Subcutaneous adipose tissue (tissue), 4 donors: ENCODE results near the gene TBC1D1. TPM values are rescaled to one million over a fixed set of nuclear protein-coding genes. Genes with fewer than 3 reads are reported as not detected.

Source experiments
- total RNA-seq, 4 donors: library from RNA; depleted of rRNA; stranded (reverse); fragments of >200 nt; gene quantifications; one replicate each; pipeline ENCODE4 v1.1.0, GENCODE V29; 2016
- TF ChIP-seq, protein P1 (sequence below): fragments of 450-650 bp; IDR thresholded peaks from one replicate; pipeline ENCODE4 v1.5.1; 2016; ENCODE audit warnings: low read depth, mild to moderate bottlenecking, control low read depth, antibody characterized with exemption, moderate library complexity

The TBC1D1 gene
- total RNA-seq, 4 donors from 2014 or later, result 60.3 to 123 (median 87.6) TPM

DNA sequence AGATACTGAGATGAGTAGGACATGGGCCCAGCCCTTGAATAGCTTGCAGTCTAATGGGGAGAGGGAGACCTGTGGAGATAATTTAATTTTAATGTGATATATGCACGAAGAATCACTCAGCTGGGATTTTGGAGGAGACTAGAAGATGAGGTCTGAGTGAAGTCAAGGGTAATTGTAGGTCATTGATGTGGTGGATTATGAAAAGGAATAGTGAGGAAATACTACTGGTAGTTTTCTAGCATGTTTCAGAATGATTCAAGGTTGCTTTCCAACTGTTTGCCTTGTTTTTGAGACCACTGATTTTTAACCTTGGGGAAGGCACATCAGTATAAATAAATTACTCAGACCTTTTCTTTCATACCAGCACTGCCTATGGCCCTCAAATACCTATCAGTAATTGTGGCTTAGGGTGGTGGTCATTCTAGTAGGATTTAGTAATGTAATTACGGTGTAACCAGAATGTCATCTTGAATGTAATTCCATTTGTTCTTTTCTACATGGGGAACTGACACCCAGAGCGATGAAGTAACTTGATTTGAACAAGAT lies 94.9 kb downstream of the TBC1D1 start:
- TF ChIP-seq, protein P1, sequence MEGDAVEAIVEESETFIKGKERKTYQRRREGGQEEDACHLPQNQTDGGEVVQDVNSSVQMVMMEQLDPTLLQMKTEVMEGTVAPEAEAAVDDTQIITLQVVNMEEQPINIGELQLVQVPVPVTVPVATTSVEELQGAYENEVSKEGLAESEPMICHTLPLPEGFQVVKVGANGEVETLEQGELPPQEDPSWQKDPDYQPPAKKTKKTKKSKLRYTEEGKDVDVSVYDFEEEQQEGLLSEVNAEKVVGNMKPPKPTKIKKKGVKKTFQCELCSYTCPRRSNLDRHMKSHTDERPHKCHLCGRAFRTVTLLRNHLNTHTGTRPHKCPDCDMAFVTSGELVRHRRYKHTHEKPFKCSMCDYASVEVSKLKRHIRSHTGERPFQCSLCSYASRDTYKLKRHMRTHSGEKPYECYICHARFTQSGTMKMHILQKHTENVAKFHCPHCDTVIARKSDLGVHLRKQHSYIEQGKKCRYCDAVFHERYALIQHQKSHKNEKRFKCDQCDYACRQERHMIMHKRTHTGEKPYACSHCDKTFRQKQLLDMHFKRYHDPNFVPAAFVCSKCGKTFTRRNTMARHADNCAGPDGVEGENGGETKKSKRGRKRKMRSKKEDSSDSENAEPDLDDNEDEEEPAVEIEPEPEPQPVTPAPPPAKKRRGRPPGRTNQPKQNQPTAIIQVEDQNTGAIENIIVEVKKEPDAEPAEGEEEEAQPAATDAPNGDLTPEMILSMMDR, result no peak

DNA sequence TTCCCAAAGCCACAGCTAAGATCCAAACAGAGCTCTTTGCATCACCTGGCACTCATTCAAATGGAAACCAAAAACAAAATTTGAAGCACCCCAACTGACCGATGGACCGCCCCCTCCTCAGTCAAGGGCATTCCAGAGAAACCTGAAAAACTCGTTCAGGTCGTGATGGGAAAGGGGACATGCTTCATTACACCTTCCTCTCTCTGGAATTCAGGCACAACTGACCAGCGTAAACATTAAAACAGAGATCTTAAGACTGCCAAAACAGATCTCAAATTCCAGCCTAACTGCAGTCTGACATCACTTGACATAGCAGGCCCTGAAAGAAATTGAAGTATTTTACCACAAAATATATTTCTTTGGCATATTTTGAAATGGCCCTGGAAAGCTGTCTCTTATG lies 97.8 kb downstream of the TBC1D1 start:
- TF ChIP-seq, protein P1, result no peak

DNA sequence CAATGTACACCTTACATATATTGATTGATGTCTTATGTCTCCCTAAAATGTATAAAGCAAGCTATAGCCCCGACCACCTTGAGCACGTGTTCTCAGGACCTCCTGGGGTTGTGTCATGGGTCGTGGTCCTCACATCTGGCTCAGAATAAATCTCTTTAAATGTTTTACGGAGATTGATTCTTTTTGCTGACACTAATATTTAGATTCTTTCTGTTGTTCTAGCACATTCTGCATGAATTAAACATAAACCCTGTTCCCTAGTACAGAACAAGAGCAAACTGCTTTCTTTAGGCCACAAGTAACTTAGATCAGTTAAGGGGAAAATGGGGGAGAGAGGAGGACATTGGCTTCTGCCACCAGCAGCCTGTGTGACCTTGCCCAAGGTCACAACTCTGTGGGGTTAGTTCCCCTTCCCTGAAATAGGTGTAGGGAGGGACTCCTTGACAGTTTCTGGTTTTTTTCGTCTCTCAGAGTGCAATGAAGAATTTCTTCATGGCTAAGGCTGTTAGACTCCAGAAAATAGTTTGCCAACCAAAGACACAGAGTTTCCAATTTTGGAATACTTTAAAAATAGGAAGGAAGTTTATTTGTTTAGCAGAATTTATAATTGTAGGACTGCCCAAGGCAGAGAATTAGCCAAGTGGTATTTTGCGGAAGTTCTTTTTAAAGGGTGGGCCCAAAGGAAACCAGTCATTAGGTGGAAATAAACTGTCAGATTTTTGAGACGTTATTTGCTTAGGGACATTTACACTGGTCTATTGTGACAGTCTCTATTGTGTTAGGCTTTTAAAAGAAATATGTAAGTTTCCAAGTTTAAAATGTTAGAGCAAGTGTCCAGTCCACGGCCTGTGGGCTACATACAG lies 98.7 kb downstream of the TBC1D1 start:
- TF ChIP-seq, protein P1, result no peak

DNA sequence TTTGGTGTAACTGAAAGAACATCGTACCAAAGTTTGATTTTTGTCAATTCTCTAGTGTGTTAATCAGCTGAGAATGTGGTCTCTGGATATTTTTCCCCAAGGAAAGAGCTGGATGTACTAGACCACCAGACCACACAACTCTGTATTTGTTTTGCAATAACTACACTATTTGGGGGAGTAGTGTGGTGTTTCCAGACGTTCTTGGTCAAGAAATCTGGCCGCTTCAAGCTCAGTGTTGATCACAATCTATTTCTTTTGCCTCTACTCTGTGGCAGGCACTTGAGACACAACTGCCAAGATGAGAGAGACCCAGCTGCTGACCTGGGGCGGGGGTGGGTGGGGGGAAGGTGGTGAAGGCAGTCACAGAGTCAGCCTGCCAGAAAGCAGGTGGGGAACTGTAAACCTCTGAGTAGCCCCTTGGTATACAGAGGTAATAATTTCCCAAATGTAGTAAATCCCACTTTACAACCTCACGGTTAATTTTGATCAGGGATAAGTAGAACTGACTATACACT lies 99.9 kb downstream of the TBC1D1 start:
- TF ChIP-seq, protein P1, result no peak

DNA sequence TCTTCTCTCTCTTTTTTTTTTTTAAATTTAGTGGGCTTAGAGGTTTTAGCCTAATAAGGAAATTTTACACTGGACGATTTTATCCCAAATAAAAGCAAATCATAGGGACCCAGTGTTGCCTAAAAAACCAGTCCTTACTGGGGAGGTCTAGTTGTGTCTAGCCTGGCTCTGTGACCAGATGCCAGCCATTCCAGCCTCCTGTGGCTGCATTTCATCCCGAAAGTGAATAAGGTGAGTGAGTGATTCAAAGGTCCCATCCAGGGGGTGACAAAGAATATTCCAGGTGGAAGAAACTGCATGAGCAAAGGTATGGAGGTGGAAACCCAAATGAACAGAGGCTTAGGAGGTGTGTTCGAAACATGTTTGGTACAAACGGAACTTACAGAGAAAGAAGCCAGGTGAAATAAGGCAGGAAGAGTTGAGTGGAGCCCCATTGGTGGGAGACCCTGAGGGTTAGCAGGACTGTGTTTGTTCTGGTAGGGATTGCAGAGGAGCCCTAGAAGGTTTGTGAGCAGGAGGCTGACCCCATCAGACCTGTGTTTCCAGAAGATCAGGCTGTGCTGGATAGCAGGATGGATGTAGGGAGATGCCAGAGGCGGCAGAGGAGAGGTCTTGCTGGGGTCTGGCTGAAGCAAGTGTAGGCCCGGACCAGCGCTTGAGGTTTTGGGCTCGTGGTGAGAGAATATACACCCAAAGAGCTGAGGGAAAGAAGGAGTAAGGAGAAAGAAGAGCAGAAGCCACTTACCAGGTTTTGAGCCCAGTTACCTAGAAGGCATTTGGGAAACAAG lies 100.9 kb downstream of the TBC1D1 start:
- TF ChIP-seq, protein P1, result no peak

DNA sequence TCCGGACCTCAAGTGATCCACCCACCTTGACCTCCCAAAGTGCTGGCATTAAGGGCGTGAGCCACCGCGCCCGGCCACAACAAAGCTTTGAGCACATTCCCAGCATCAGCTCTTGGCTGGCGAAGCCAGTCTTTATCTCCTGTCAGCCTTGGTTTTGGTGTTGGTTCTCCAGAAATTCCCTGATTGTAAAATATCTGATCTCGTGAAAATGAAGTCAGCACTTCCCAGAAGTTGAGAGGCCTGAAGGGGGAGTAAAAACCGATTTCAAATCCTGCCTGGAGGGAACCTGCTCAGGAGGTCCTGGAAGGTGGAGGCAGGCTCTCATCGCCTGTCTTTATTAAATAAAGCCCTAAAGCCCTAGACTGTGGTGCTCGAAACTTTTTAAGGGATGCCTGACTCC lies 102.9 kb downstream of the TBC1D1 start:
- TF ChIP-seq, protein P1, result no peak

DNA sequence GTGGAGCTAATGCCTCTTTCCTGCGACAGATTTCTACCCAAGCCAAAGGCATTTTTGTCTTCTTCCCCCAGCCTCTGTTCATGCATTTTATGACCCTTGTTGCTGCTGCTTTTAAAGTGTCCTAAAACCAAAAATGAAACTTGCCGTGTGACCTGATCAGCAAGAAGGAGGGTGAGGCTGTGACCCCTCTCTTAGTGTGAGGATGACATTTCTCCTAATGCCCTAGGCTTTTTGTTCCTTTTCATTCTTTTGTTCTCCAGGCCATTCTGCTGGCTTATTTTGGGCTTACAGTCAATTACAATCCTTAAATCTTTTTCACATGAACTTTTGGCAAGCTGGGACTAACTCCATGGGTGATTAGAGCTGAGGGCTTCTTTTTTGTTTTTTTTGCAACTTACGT lies 103.7 kb downstream of the TBC1D1 start:
- TF ChIP-seq, protein P1, result no peak
